GM19239 (cell line): ENCODE measurements around the gene SP3.
A peak's percentile ranks its signal among the peaks of the same experiment; 100 is the strongest.
"Not testable (repeated sequence)": the region's sequence is repeated elsewhere in the genome, so short reads cannot be mapped to it uniquely, and the experiment has no call there.

ENCODE experiments used
- DNase-seq: peaks from one replicate; pipeline ENCODE4 v3.0.0; 2011; ENCODE audit warnings: low spot score; ENCODE audit not compliant: insufficient read length
- FAIRE-seq: peaks from 2 replicates; lab custom pipeline; 2011; peaks lifted over from hg19 to GRCh38; lab: Jason Lieb, UNC

The SP3 gene

DNA sequence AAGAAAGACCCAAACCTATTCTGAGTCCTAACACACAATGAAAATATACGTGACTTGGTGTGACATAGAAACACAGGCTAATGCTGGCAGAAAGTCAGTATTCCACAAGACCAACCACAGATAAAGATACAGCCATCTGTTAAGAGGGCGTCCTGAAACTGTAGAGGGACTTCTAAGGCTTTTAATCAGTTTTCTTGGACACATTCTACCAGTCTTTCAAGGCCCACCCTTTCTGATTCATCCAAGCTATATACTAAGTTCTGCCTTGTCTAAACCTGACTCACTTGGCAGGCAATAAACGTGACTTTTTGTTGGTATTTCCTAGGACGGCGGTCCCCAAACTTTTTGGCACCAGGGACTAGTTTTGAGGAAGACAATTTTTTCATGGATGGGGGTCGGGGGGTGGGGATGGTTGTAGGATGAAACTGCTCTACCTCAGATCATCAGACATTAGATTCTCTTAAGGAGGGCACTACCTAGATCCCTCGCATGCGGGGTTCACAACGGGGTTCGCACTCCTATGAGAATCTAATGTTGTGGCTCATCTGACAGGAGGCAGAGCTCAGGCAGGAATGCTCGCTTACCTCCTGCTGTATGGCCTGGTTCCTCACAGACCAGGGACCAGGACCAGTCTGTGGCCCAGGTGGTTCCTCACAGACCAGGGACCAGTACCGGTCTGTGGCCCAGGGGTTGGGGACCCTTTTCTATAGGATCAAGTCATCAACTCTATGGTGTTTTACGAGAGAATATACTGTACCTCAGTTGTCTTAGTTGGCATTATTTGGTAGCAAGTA lies 61.4 kb downstream of the SP3 start:
- no peak for DNase-seq
- FAIRE-seq: no peak

DNA sequence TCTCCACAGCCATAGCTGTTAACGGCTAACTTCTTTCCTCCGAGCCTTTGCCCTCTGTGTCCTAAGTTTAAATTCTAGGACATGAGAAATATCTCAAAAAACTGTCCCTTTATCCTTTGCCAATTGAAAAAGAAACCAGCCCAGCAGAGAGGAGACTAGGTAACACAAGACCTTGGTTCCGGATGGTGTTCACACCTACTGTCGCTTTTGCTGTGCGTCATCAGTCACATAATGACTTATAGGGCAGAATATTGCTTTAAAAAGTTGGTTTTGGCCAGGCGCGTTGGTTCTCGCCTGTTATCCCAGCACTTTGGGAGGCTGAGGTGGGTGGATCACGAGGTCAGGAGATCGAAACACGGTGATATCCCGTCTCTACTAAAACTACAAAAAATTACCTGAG lies 66.2 kb downstream of the SP3 start:
- peak; percentile 19 for DNase-seq
- FAIRE-seq: no peak

DNA sequence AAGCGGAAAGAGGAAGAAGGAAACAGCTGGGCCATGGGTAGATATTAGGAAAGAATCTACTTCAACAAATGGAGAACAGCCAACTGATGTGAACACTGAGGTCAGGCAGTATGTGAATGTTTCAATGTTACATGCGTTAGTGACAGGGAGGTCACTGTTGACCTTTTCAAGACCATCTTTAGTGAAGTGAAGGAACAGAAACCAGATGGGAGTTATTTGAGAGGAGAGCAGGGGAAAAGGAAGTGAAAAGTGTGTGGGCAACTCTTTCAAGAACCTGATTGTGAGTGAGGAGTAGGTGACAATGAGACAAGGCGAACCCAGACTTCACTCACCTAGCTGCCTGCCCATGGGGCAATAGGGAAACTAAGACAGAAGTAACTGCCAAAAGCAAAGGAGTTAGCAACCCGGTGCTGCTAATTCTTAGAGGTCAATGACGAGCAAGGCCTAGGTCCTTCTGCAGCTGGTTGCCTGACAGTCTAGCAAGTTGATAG lies 67.0 kb downstream of the SP3 start:
- DNase-seq (peak; percentile 40), FAIRE-seq (peak; percentile 99)

DNA sequence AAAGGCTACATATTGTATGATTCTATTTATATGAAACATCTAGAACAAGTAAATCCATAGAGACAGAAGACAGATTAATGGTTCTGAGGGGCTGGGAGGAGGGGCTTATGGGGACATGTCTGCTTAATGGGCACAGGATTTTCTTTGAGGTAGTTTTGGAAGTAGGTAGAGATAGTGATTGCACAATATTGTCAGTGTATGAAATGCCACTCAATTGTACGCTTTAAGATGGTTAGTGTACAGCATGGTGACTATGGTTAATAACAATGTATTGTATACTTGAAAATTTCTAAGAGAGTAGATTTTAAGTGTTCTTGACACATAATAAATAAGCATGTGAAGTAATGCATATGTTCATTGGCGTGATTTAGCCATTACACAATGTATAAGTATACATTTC lies 68.4 kb downstream of the SP3 start:
- FAIRE-seq: no peak
- DNase-seq: no peak

DNA sequence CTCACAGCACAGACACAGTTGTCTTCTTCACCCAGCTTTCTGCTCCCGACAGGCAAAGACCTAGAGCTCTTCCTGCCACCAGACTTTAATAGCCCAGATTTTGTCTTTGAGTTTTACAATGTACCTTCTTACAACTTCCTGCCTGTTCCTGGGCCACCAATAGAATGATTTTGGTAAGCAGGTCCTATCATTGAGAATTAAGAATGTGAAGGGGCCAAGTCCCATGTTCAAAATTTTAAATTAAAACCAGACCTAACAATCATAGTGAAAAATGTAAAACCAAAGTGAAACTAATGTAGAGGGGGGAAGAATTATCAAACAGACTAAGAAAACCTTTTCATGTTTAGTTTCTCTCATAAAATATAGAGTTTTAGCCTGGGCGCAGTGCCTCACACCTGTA lies 72.8 kb downstream of the SP3 start:
- DNase-seq (no peak), FAIRE-seq (no peak)

DNA sequence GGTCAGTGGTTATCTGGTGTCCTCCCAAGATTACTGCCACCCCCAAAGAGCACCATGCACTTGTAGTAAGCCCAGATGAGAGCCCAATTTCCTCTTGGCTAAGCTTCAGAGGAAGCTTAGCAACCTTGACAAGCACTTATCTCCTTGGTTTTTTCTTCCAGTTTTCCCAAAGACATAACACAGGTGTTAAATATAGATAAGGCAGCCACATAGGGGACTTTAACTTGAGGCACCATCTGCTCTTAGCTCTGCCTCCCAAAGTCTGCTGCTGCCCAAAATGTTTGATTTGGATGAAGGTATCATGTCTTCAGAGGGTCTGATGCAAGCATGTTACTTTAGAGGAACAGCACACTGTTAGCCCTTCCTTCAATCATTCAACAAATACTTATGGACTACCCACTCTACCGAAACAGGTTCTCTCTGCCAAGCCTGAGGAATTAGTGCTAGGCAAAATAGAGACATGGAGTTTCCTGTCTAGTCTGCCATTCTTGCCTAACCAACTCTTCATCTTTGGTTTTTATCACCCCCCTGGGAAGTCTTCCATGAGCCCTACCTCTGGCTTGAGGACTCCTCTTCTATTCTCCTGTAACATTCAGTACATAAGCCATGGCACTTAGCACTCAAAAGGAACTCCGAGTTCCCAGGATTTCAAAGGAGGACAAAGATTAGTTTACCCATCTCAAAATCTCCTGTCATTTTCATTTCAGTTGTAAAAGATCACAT lies 73.7 kb downstream of the SP3 start:
- DNase-seq (no peak), FAIRE-seq (no peak)

DNA sequence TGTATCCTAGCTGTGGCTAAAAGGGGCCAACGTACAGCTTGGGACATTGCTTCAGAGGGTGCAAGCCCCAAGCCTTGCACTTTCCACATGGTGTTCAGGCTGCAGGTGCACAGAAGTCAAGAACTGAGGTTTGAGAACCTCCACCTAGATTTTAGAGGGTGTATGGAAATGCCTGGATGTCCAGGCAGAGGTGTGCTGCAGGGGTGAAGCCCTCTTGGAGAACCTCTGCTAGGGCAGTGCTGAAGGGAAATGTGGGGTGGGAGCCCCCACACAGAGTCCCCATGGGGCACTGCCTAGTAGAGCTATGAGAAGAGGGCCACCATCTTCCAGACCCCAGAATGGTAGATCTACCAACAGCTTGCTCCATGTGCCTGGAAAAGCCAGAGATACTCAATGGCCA lies 75.7 kb downstream of the SP3 start:
- not testable (repeated sequence) for FAIRE-seq, DNase-seq

DNA sequence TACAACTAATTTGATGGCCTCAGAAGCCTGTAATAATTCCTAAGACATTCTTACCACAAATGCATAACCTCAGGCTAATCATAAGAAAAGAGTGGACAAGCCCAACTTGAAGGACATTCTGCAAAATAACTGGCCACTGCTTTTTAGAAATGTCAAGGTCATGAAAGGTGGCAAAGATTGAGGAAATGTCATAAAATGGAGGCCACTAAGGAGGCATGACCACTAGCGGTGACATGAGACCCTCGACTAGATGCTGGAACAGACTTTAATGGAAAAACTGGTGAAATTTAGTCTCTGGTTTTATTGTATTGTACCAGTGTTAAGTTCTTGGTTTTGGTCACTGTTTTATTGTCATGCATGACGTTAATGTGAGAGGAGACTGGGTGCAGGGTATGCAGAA lies 78.6 kb downstream of the SP3 start:
- FAIRE-seq (no peak), DNase-seq (no peak)

DNA sequence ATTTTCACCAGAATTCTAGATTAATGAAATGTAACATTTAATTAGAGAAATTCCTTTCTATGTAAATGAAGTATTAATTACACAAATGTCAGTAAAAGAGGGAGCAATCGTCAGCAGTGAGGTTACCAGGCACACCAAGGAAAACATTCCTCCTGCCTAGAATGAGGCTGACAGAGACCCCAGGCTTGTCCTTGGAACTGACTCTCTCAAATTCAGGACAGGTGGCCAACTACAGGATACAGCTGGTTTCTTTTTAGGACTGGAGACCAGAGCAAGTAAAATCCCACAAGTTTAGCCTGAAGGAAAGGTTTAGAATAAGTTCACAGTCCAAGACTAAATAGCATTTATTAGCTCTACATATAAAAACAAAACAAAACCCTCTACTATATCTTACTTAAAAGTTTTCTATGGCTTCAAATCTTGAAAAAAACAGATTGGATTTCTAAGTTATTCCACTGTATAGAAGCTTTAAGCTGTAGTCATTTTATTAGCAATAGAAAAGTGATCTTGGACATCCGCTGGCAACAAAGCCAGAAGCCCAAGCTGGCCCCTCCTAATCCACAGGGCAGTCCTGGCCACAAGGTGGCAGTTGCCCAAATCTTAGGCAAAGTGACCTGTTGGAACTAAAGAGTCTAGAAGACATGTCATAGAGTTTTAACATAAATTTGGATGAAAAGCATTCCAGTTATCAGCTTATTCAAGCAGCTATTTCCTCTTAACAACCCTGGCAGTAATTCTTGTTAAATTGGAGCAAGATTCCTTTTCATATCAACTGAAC lies 81.0 kb downstream of the SP3 start:
- no peak for DNase-seq

DNA sequence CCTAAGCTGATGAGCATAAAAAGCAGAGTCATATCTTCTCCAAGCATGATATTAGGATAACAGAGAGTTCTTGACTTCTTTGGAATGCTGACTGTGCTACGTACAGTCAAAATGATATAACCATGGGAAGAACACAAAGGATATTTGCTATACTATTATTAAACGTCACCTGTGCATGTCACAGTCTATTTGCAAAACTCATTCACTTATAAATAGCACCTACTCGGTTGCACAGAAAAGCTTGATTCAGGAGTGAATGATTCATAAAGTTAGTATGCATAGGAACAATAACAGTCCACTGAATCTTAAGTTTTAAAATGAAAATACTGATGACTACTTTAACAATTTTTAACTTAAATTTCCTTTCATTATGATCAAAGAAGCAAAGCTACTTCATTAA lies 83.3 kb downstream of the SP3 start:
- FAIRE-seq: no peak

More for the DNA sequence above, 81.0 kb downstream of the SP3 start:
- peak; percentile 47 for FAIRE-seq

DNA sequence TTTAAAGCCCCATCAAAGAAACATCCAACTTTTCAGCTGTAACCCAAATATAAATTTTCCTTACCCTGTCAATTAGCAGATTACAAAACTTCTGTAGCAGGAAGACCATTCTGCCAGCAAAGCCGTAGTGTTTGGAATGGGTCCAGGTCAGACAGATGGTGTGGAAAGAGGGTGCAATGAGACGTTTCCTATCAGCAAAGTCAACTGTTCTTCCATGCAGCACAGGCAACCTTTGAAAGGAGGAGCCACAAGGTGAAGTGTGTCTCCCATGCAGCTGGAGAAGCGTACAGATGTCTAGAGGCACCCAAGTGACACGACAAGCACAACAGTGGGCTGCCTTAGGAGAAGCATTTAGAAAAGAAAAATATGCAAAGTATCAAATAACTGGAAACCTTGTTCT lies 83.7 kb downstream of the SP3 start:
- no peak for DNase-seq
- no peak for FAIRE-seq

More for the DNA sequence above, 83.3 kb downstream of the SP3 start:
- DNase-seq: no peak

DNA sequence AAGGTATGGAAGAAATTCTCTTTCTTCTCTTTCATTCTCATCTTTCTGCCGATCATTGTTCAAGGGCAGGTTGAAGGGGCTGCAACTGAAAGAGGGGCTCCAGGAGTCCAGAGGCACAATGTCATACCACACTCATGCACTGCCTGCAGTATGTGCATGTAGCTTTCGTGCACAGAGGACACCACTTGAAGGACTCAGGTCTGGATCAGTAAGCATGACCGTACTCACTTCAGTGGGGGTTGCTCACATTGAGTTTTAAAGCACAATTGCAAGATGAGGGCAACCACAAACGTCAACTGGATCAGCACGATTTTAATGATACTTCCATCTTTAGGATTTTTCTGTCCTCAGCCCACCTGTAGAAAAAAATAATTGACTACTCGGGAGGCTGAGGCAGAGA lies 84.6 kb downstream of the SP3 start:
- FAIRE-seq (no peak), DNase-seq (no peak)

DNA sequence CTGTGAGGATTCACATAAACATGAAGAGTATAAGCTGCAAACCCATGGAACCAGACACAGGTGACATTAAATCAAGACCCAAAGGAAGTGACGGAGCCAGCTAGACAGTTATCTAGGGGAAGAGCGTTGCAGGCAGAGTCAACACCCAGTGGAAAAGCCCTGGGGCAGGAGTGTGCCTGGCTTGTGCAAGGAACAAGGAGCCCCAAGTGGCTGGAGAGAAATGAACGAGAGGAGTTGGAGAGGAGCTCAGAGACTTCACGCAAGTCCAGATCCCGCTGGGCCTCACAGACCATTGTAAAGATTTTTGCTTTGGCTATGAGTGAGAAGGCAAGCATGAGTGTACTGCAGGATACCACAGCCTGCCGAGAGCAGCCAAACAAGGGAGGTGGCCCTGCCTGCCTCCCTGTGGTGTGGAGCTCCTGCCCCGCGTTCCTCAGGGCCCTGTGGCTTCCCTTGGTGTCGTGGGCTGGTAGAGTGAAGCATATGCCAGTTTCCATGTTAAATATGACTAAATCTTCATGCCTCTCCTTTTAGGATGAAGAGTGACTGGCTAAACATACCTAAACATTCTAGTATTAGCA lies 88.2 kb downstream of the SP3 start:
- FAIRE-seq: no peak
- no peak for DNase-seq

DNA sequence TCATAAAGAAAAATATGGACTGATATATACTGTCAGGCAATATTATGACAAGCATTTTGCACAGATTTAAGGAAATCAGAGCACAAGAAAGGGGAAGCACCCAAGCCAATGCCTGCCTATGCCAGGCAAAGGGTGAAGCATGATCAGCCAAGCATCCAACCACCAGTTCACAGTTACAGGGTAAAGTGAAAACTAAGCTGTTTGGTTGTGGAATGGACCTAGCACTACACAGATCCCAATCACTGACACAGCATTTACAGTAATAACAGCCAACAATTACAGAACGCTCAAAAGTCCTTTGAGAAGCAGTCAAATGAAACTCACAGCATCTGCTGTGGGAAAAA lies 90.3 kb downstream of the SP3 start:
- FAIRE-seq (peak; percentile 94), DNase-seq (peak; percentile 29)

DNA sequence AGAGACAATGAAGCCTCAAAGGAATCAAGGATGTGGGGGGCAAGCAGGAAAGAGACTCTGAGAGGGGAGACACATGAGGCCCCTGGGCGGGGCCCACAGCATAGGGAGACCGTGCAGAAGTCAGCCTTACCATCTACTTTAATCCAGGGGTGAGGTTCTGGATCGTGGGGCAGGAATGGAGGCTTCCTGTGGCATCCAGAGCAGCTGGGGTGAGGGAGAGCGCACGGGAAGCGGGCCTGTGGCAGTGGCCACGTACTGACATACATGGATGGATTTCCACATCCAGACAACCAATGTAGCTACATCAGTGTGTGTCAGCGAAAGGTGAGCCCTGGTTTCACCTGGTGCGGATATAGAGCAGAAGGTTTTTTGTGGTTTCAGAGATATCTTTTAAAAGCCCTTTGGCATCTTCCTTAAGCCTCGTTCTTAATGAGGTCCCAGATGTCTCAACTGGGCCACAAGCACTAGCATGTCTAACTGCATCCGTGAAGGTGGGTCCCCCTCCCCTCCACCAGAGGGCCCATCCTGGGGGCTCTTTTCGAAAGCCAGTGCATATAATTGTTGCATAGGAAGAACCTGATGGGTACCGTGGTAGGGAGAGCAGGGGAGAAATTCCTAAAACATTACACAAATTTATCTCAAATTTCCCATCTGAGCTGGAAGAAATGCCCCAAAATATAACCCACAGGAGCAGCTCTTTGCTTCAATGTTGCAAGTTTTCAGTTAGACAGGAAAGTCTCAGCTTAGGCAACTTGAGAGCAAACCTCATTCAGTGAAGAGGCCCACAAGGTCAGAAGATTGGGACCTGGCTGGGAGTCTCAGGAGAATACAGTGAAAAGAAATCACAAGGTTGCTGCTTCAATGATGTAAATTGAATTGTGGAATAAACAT lies 90.9 kb downstream of the SP3 start:
- no peak for FAIRE-seq
- DNase-seq: no peak

DNA sequence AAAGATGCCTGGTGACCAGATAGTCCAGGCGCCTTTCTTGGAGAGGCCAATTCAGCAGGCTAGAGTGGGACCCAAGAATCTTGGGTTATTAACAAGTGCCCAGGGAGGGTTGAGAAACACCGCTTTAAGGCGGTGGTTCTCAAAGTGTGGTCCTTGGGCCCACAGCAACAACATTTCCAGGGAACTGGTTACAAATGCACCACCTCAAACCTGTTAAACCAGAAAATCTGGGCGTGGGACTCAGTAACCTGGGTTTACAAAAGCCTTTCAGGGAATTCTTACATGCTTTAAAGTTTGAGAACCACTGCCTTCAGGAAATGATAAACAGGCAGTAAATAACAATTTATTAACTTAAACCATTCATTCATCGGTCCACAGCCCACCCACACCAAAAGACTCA lies 92.5 kb downstream of the SP3 start:
- no peak for FAIRE-seq
- no peak for DNase-seq

DNA sequence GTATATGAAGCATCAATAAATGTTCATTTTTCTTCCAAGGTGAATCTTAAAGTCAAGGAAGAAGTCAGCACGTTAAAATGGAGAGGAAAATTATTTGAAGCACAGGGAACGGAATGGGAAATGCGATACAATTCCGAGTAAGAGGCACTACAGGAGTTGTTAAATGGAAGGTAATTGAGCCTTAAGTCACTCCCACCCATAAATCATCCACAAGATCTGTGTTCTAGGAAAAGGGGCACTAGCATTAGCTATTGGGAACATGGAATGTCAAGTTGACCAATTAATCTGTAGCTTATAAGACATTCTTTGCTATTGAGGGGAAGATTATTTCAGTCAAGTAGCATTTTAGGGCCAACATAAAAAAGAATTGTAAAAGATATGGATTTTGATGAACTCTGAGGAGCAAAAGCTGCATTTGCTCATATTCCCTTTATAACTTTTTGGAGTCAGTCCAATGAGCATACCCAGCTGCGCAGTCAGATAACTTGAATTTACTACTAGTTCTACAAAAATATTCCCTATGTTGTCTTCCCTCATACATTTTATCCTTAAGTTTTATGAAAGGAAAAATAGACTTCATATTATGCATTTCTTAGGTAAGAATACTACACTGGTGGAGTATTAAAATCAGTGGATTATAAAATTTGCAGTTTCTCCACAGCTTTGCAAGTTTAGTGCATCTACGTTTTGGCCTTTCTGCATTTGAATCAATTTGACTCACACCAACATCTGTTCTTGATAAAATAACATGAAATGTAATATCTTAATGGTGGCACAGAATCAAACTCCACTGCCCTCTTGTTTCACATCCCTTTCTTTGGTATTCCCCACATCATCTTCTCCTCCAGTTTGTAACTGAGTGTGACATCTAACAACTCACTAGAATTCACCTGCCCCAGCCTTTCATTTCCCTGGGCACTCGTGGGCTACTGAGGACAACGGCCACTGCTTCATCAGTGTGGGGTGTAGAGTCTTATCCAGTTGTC lies 95.6 kb downstream of the SP3 start:
- no peak for FAIRE-seq
- DNase-seq: no peak

DNA sequence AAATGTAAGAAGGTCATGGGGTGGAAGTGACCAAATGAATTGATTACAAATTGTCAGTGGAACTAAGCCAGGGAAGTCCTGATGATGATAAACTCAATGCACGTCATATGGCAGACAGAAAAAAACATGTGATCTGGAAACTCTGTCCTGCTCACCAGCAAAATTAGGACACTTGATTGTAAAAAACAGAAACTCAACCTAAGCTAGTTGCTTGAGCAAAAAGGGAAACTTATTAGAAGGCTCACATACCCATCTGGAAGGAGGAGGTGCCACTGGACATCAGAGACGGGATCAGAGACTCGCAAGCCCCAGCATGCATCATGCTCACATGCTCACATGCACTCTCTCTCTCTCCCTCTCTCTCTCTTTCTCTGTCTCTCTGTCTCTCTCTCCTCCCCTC lies 96.8 kb downstream of the SP3 start:
- DNase-seq: no peak
- no peak for FAIRE-seq
